ENCODE measurements around the gene WDR48.

WDR48 gene

GRCh38 chr3:39099738-39100499 lies 48.1 kb downstream of the WDR48 start:
- TF ChIP-seq CTCF (IDR thresholded peaks at IDR 0.05; ENCODE audit: borderline replicate concordance, insufficient read depth, low read depth, low read length), result no peak
- H3K4me3 ChIP-seq (ENCODE audit: low read depth, low read length), result no peak overlapping the region

DNA sequence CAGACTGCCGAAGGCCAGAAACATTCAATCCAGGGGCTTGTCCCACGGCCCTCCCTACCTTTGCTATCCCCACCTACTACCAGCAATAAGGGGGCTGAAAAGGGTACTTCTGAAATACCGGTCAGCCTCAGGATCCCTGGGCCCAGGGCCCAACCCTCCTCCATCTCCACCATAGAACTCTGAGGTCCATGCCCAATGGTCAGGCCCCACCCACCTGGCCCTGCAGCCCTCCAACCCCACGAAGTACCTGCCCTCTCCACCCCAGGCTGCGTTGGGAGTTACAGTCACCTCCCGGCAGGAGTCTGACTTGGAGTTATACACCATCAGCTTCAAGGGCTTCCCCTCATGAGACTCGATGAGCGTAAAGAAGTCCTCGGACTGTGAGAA lies 48.7 kb downstream of the WDR48 start:
- no peak overlapping the region for H3K4me3 ChIP-seq (ENCODE audit: low read depth, low read length)
- TF ChIP-seq CTCF (IDR thresholded peaks at IDR 0.05; ENCODE audit: borderline replicate concordance, insufficient read depth, low read depth, low read length), result no peak

DNA sequence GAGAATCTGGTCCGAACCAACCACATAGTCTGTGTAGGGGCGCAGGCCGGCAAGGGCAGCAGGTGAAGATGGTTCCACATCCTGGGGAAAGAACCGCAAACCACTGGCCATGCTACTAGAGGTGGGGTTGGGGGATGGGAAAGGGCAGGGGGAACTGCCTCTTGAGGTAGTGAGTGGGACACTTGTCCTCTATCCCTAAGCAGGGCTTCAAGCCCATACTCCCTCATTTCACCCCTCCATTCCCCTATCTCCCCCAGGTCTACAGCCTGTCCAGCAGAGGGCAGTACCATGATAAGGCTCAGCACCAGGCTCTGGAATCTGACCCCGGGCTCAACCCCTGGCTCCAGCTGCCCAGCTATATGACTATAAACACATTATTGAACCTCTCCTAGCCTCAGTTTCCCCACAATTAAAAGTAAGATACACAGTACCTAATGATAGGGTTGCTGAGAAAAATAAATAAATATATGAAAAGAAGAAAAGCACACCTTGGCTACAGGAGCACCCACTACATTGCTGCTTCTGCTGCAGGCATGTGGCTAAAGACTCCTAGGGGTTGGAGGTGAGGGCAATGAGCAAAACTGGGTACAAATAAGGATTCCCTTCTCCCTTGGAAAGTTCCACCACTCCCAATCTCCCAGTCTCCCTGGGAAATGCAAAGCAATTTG lies 49.3 kb downstream of the WDR48 start:
- TF ChIP-seq CTCF (IDR thresholded peaks at IDR 0.05; ENCODE audit: borderline replicate concordance, insufficient read depth, low read depth, low read length), result peak; percentile 78
- H3K4me3 ChIP-seq (ENCODE audit: low read depth, low read length), result no peak overlapping the region

GRCh38 chr3:39102504-39103323 lies 50.9 kb downstream of the WDR48 start:
- H3K4me3 ChIP-seq (ENCODE audit: low read depth, low read length), result no peak overlapping the region
- TF ChIP-seq CTCF (IDR thresholded peaks at IDR 0.05; ENCODE audit: borderline replicate concordance, insufficient read depth, low read depth, low read length), result no peak

DNA sequence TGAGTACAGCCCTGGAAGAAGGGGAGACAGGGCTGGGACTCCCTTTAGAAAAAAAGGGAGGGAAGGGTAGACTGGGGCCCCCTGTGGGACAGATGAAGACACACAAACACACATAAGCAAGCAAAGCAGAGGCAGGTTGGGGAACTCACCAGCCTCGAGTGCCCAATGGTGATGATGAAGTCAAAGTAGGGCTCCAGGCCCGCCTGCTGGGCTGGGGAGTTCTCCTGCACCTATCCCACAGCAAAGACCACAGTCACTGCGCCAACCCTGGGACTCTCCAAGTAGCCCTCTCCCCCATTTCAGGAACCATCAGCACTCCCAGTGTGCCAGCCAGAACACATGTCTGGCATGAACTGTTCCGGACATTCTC lies 51.5 kb downstream of the WDR48 start:
- peak; percentile 43 for TF ChIP-seq CTCF (IDR thresholded peaks at IDR 0.05; ENCODE audit: borderline replicate concordance, insufficient read depth, low read depth, low read length)
- H3K4me3 ChIP-seq (ENCODE audit: low read depth, low read length), result no peak overlapping the region

GRCh38 chr3:39103791-39104552 lies 52.2 kb downstream of the WDR48 start:
- no peak for TF ChIP-seq CTCF (IDR thresholded peaks at IDR 0.05; ENCODE audit: borderline replicate concordance, insufficient read depth, low read depth, low read length)
- H3K4me3 ChIP-seq (ENCODE audit: low read depth, low read length), result no peak overlapping the region

Data from GM12875 (cell line).